Muscle layer of duodenum (tissue), 2 donors: Measurements from ENCODE around the gene GABPA.
"Not testable (repeated sequence)": the region's sequence is repeated elsewhere in the genome, so short reads cannot be mapped to it uniquely, and the experiment has no call there.

Source experiments
- H3K27ac ChIP-seq: one replicate; pipeline ENCODE4 v1.7.0; 2013; ENCODE audit warnings: mild to moderate bottlenecking, low read length
- H3K27me3 ChIP-seq: one replicate; pipeline ENCODE4 v1.7.0; 2013; ENCODE audit warnings: low read depth, mild to moderate bottlenecking, control low read depth, low read length
- H3K36me3 ChIP-seq, 2 donors: one replicate each; pipeline ENCODE4 v1.7.0; 2013; ENCODE audit warnings: low read length in 2 of 2, control low read depth in 1 of 2, mild to moderate bottlenecking in 1 of 2; ENCODE audit not compliant: insufficient read depth in 2 of 2, control insufficient read depth in 1 of 2
- H3K4me1 ChIP-seq, 2 donors: one replicate each; pipeline ENCODE4 v1.7.0; 2013; ENCODE audit warnings: low read length in 2 of 2, mild to moderate bottlenecking in 2 of 2, control low read depth in 1 of 2, moderate library complexity in 1 of 2; ENCODE audit not compliant: insufficient read depth in 2 of 2, control insufficient read depth in 1 of 2
- H3K4me3 ChIP-seq, 2 donors: one replicate each; pipeline ENCODE4 v1.7.0; 2013; ENCODE audit warnings: low read length in 2 of 2, low read depth in 1 of 2, mild to moderate bottlenecking in 1 of 2
- H3K9me3 ChIP-seq, 2 donors: one replicate each; pipeline ENCODE4 v1.7.0; 2013; ENCODE audit warnings: low read length in 2 of 2, control low read depth in 1 of 2, mild to moderate bottlenecking in 1 of 2; ENCODE audit not compliant: control insufficient read depth in 1 of 2
- donor health status: healthy.

The GABPA gene

DNA sequence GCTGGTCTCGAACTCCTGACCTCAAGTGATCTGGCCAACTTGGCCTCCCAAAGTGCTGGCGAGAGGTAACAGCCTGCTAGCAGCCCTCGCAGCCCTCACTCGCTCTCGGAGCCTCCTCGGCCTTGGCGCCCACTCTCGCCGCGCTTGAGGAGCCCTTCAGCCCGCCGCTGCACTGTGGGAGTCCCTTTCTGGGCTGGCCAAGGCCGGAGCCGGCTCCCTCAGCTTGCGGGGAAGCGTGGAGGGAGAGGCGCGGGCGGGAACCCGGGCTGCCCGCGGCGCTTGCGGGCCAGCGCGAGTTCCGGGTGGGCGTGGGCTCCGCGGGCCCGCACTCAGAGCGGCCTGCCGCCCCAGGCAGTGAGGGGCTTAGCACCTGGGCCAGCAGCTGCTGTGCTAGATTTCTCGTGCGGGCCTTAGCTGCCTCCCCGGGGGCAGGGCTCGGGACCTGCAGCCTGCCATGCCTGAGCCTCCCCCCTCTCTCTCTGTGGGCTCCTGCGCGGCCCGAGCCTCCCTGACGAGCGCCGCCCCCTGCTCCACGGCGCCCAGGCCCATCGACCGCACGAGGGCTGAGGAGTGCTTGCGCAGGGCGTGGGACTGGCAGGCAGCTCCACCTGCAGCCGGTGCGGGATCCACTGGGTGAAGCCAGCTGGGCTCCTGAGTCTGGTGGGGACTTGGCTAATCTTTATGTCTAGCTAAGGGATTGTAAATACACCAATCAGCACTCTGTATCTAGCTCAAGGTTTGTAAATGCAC is 43.5 kb downstream of the GABPA start:
- not testable (repeated sequence) for H3K27ac ChIP-seq, H3K27me3 ChIP-seq, H3K36me3 ChIP-seq, H3K9me3 ChIP-seq, H3K4me3 ChIP-seq, H3K4me1 ChIP-seq

DNA sequence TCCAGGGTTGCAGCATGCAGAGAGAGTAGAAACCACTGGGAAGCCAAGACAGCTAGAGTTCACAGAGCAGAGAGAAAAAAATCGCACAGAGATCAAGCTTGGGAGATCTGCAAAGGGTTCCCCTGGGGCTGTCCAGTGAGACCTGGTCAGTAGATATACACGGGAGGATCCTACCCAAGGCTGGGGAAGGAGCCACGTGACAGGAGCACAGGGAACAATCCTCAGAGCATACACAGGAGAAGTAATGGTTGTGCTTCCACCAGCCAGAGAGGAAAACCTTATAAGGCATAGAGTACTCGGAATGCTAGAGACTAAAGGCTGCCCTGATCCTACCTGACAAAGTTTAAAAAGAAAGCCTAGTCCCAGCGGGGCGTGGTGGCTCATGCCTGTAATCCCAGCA is 53.9 kb downstream of the GABPA start:
- H3K4me3 ChIP-seq: no peak overlapping the region
- H3K27ac ChIP-seq: no peak overlapping the region
- H3K36me3 ChIP-seq: no peaks in the 10 kb centered on the region
- H3K27me3 ChIP-seq: no peaks in the 10 kb centered on the region
- no peaks in the 10 kb centered on the region for H3K9me3 ChIP-seq
- peaks cover 0 to 14% of the 10 kb centered on the region in 2 donors for H3K4me1 ChIP-seq

DNA sequence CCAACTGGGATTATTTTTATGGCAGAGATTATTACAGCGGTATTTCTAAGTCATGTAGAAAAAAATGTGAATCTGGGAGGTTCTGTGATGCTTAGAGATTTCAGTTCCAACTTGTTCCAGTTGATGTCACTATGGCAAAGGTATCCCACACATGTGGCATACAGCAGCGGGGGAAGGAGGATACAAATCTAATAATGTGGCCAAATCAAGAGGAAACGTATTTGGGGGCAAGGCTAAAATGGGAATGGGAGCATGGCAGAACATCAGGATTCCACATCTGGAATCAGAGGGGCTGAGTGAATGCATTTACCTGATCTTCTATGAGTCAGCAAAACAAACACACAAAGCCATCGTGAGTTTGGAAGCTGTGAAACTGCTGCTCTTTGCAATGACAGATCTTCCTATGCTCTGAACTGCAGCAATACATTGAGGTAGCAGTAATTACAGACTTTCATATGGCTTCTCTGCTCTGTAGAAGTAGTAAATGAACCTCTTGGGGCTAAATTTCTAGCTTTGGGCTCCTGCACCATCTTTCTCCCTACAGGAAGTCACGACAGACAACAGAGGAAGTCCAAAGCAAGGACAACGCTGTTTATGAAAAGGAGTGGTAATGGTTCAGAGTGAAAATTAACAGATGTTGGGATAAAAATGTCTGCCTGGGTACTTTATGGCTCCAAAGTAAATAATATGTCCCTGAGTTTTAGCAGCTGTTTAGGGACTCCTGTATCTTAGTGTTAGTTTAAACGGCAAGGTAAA is 55.5 kb downstream of the GABPA start:
- Histone ChIP-seq H3K4me1 (peaks cover 0 to 14% of the 10 kb centered on the region in 2 donors), H3K4me3 (peak overlapping the region; percentile 53 to 60), H3K27ac (no peak overlapping the region)

DNA sequence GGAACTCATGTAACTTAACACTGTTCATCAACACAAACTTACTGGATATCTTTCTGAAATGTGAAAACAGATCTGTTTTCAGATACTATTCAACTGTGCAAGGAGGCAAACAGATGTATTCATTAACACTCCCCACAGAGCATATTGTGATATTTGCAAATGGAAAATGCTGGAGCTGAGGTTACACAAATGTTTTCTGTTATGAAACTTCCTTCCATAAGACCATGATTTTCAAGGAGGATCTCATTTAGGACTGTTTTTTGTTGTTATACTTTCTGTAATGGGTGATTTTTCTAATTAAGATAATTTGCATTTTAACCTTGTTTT is 56.1 kb downstream of the GABPA start:
- Histone ChIP-seq H3K4me3 (peak overlapping the region; percentile 53 to 60), H3K27me3 (no peaks in the 10 kb centered on the region), H3K27ac (no peak overlapping the region), H3K9me3 (no peaks in the 10 kb centered on the region), H3K36me3 (no peaks in the 10 kb centered on the region), H3K4me1 (peaks cover 0 to 14% of the 10 kb centered on the region in 2 donors)

More for the DNA sequence above, 55.5 kb downstream of the GABPA start:
- Histone ChIP-seq H3K9me3 (no peaks in the 10 kb centered on the region), H3K27me3 (no peaks in the 10 kb centered on the region), H3K36me3 (no peaks in the 10 kb centered on the region)

DNA sequence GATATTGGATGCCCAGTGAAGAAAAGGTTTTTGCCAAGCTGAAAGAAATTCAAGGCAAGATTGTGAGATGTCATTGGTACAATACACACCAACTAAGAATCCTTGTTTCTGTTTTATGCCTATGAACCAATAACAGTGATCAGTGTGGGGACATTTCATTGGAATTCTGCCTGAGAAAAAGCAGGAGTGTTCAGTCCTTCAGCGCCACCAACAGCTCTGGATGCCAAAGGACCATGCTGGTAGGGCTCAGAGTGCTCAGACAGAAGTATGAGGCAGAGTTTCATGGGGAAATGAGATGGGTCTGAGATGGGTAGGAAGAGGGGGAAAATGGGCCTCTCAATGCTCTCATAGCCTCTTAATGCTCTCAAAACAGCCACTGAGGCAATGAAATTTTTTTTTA is 56.5 kb downstream of the GABPA start:
- H3K27ac ChIP-seq: no peak overlapping the region
- H3K36me3 ChIP-seq: no peaks in the 10 kb centered on the region
- no peaks in the 10 kb centered on the region for H3K9me3 ChIP-seq

DNA sequence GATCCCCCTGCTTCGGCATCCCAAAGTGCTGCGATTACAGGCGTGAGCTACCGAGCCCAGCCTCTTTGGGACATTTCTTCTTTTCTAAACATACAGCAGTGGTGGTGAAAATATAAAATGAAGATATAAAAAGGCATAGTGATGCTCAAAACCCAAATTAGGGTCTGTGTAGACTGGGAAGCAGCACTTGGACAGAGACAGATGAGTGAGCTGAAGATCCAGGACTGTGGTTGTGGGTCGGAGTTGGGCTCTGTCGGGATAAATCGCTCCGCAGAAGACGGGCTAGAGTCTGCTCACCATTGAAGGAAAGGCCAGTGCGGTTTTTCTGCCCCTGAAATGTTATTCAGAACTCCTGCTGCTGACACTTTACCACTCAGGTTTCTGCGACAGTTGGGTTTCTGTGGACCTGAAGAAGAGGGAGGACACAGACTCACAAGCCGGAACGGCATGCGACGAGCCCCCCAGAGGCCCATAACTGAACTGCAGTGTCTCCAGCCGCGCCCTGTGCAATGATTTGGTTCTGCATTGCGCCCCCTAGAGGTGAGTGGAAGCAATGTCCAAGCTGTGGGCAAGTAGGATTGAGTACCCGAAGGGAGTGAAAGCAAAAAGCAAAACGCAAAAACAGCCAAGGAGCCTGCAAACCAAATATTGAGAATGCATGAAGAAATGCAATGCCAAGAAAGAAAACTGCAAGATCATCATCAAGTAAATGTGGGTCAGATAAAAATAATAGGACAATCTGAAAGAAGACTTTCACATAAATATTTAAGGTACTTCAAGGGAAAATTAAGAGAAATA is 66.6 kb downstream of the GABPA start:
- Histone ChIP-seq H3K4me1 (no peaks in the 10 kb centered on the region), H3K27me3 (no peaks in the 10 kb centered on the region), H3K4me3 (peak overlapping the region; percentile 17 to 23), H3K36me3 (no peaks in the 10 kb centered on the region), H3K27ac (no peak overlapping the region), H3K9me3 (no peaks in the 10 kb centered on the region)

More for the DNA sequence above, 56.5 kb downstream of the GABPA start:
- H3K4me1 ChIP-seq: peaks cover 0 to 14% of the 10 kb centered on the region in 2 donors
- no peaks in the 10 kb centered on the region for H3K27me3 ChIP-seq
- no peak overlapping the region for H3K4me3 ChIP-seq

DNA sequence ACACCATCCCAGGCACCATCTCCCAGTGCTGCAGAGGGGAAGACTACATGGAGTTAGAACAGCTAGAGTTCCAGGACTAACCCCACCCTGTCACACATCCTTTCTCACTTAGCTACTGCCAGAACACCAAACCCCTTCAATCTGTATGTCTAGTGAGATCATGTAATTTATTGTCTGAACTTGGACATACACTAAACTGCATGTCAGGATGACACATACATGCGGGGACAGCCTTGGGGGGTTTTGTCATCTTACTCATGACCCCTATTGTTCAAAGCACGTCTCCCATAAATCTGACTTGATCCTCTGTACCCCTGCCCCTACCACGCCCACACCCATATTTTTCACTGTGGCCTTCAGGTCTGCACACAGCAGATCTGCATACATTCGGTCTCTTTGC is 71.3 kb downstream of the GABPA start:
- no peaks in the 10 kb centered on the region for H3K36me3 ChIP-seq
- H3K4me3 ChIP-seq: no peak overlapping the region
- H3K27me3 ChIP-seq: no peaks in the 10 kb centered on the region
- no peaks in the 10 kb centered on the region for H3K4me1 ChIP-seq
- H3K27ac ChIP-seq: no peak overlapping the region
- H3K9me3 ChIP-seq: no peaks in the 10 kb centered on the region

DNA sequence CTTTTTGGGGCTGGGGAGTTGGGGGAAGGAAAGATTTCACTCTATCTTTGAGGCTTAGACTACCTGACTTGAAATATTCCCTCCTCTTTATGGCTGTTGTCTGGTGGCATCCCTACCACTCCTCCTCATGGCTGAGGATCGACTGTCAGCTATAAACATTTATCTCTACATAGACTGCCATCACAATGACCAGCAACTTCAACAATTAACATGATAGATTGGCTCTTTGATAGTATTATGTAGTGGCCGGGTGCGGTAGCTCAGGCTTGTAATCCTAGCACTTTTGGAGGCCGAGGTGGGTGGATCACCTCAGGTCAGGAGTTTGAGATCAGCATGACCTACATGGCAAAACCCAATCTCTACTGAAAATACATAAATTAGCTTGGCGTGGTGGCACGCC is 72.4 kb downstream of the GABPA start:
- Histone ChIP-seq H3K9me3 (no peaks in the 10 kb centered on the region), H3K4me3 (no peak overlapping the region), H3K4me1 (no peaks in the 10 kb centered on the region), H3K27me3 (no peaks in the 10 kb centered on the region), H3K36me3 (no peaks in the 10 kb centered on the region), H3K27ac (no peak overlapping the region)

DNA sequence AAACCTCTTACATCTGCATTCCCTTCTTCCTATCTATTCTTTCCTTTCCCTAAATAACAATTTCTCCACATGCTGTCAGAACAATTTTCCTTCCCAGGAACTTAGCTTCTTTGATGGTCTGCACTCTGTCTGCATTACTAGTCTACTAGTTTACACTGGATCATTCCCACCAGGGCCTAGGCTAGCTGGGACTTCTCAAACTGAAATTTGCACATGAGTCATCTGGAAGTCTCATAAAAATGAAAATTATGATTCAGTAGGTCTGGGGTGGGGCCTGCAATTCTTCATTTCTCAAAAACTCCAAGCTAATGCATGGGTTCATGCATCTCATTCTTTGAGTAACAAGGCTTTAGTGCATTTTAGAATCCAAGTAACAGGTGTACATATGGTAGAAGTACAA is 74.2 kb downstream of the GABPA start:
- no peaks in the 10 kb centered on the region for H3K27me3 ChIP-seq
- no peaks in the 10 kb centered on the region for H3K9me3 ChIP-seq
- no peaks in the 10 kb centered on the region for H3K36me3 ChIP-seq
- no peak overlapping the region for H3K4me3 ChIP-seq
- no peaks in the 10 kb centered on the region for H3K4me1 ChIP-seq
- H3K27ac ChIP-seq: no peak overlapping the region

DNA sequence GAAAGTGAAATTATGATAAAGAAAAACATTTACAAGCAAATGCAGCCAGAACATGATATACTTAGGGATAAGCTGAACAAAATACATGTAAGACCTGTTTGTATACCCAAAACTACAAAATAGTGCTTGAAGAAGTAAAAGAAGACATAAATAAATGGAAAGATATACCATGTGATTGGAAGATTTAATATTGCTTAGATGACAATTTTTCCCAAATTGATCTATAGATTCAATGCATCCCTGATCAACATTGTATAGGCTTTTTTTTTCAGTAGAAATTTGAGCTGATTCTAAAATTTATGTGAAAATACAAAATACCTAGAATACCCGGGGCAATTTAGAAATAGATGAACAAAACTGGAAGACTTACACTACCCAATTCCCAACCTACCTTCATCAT is 76.4 kb downstream of the GABPA start:
- no peak overlapping the region for H3K27ac ChIP-seq
- H3K36me3 ChIP-seq: no peaks in the 10 kb centered on the region
- no peaks in the 10 kb centered on the region for H3K4me1 ChIP-seq
- no peaks in the 10 kb centered on the region for H3K9me3 ChIP-seq
- no peaks in the 10 kb centered on the region for H3K27me3 ChIP-seq
- H3K4me3 ChIP-seq: no peak overlapping the region

DNA sequence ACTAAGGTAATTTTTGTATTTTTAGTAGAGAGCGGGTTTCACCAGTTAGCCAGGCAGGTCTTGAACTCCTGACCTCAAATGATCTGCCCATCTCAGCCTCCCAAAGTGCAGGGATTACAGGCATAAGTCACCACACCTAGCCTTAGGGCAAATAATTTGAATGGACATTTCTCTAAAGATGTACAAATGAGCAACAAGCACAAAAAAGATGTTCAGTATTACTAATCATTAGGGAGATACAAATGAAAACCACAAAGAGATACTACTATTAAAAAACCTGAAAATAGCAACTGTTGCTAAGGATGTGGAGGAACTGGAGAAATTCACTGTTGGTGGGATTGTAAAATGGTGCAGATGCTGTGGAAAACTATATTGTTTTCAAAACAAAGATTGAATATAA is 79.1 kb downstream of the GABPA start:
- Histone ChIP-seq H3K27ac (no peak overlapping the region), H3K36me3 (no peaks in the 10 kb centered on the region), H3K27me3 (no peaks in the 10 kb centered on the region), H3K9me3 (no peaks in the 10 kb centered on the region), H3K4me1 (peaks cover 0 to 3% of the 10 kb centered on the region in 2 donors), H3K4me3 (no peak overlapping the region)
